ENCODE data around the gene DTYMK. TPM values are rescaled to one million over a fixed set of nuclear protein-coding genes. Genes with fewer than 3 reads are reported as not detected.

The DTYMK gene
- total RNA-seq, 1 donor from 2014 or later: 51.4 TPM

DNA sequence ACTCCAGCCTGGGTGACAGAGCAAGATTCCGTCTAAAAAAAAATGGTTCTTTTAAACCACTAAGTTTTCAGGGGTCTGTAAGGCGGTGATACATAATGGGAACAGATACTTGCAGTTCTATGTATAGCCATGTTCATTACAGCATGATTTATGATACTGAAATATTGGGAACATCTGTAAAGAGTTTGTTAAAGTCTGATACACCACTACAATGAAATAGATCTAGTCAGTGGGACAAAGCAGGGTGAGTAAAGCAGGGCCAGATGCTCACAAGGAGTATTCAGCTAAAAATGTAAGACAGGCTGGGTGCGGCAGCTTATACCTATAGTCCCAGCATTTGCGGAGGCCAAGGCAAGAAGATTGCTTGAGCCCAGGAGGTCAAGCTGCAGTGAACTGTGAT, 9.0 kb upstream of the DTYMK start:
- Mint-ChIP-seq H3K36me3 (ENCODE audit: insufficient read depth) (peaks cover 5% of the 10 kb centered on the region), H3K4me3 (ENCODE audit: low read depth) (no peak overlapping the region), H3K27me3 (no peaks in the 10 kb centered on the region), H3K27ac (peak overlapping the region; percentile 41), H3K9me3 (ENCODE audit: low read depth) (no peaks in the 10 kb centered on the region), H3K4me1 (ENCODE audit: low read depth) (no peaks in the 10 kb centered on the region)
- DNase-seq (ENCODE audit: low spot score, unreplicated experiment): no peak
- TF ChIP-seq, protein P1, sequence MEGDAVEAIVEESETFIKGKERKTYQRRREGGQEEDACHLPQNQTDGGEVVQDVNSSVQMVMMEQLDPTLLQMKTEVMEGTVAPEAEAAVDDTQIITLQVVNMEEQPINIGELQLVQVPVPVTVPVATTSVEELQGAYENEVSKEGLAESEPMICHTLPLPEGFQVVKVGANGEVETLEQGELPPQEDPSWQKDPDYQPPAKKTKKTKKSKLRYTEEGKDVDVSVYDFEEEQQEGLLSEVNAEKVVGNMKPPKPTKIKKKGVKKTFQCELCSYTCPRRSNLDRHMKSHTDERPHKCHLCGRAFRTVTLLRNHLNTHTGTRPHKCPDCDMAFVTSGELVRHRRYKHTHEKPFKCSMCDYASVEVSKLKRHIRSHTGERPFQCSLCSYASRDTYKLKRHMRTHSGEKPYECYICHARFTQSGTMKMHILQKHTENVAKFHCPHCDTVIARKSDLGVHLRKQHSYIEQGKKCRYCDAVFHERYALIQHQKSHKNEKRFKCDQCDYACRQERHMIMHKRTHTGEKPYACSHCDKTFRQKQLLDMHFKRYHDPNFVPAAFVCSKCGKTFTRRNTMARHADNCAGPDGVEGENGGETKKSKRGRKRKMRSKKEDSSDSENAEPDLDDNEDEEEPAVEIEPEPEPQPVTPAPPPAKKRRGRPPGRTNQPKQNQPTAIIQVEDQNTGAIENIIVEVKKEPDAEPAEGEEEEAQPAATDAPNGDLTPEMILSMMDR (IDR thresholded peaks at IDR 0.05; ENCODE audit: unreplicated experiment): no peak

DNA sequence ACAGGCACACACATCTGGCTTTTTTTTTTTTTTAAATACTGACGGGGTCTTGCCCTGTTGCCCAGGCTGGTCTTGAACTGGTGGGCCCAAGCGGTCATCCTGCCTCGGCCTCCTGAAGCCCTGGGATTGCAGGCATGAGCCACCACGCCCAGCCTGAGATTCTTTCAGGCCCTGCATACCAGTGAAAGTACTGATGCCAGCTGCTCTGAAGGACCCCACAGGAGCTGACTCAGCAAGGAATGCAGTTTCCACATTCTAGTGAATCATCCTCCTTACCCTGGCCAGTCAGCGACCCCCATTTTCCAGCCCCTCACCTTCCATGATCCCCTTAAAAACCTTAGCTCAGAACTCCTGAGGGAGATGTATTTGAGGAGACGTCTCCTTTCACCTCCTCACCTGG, 5.8 kb upstream of the DTYMK start:
- Mint-ChIP-seq H3K4me3 (ENCODE audit: low read depth) (no peak overlapping the region), H3K9me3 (ENCODE audit: low read depth) (no peaks in the 10 kb centered on the region), H3K27ac (no peak overlapping the region), H3K27me3 (no peaks in the 10 kb centered on the region), H3K36me3 (ENCODE audit: insufficient read depth) (peaks cover 4% of the 10 kb centered on the region), H3K4me1 (ENCODE audit: low read depth) (peaks cover 3% of the 10 kb centered on the region)
- DNase-seq (ENCODE audit: low spot score, unreplicated experiment): no peak
- TF ChIP-seq, protein P1 (IDR thresholded peaks at IDR 0.05; ENCODE audit: unreplicated experiment): no peak

DNA sequence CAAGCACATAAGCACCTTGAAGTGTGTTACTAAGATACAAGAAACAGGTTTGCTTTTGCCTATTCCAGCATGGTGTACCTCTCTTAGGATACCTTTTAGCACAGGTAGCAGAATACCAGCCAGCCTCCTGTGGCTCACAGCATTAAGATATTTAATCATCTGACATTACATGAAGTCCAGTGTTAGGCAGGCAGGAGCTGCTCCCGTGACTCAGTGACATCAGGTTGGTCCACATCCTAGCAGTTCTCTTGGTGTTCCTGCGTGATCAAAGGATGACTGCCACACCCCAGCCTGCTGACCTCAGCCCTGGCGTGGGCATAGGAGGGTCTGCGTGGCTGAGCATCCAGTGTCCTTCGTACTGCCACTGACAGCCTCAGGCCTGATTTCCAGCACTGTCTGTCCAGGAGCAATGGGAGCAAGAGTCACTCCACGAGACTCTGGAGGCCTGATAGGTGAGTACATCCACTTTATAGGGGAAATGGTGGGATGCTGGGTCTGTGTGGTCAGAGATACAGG, 3.6 kb upstream of the DTYMK start:
- no peak for DNase-seq (ENCODE audit: low spot score, unreplicated experiment)
- TF ChIP-seq, protein P1 (IDR thresholded peaks at IDR 0.05; ENCODE audit: unreplicated experiment): no peak
- Mint-ChIP-seq H3K4me1 (ENCODE audit: low read depth) (peaks cover 8% of the 10 kb centered on the region), H3K36me3 (ENCODE audit: insufficient read depth) (peaks cover 2% of the 10 kb centered on the region), H3K4me3 (ENCODE audit: low read depth) (no peak overlapping the region), H3K9me3 (ENCODE audit: low read depth) (no peaks in the 10 kb centered on the region), H3K27ac (no peak overlapping the region), H3K27me3 (no peaks in the 10 kb centered on the region)

DNA sequence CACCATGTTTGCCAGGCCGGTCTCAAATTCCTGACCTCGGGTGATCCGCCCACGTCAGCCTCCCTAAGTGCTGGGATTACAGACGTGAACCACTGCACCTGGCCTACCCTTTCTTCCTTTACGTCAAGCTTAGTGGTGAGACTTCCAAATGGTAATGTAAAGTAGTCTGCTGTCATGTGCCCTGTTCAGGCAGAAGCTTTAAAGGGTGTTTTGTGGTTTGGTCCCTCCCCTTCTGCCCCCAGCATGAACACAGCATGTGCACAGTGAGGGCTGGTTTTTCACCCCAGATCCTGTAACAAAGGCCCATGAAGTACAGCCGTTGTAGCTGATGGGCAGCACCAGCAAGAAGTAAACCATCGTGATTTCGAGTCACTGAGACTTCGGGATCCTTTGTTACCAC, 2.7 kb upstream of the DTYMK start:
- no peak for DNase-seq (ENCODE audit: low spot score, unreplicated experiment)
- H3K27ac Mint-ChIP-seq: no peak overlapping the region
- no peaks in the 10 kb centered on the region for H3K9me3 Mint-ChIP-seq (ENCODE audit: low read depth)
- TF ChIP-seq, protein P1 (IDR thresholded peaks at IDR 0.05; ENCODE audit: unreplicated experiment): no peak
- peak overlapping the region; percentile 49 for H3K4me3 Mint-ChIP-seq (ENCODE audit: low read depth)
- peaks cover 2% of the 10 kb centered on the region for H3K36me3 Mint-ChIP-seq (ENCODE audit: insufficient read depth)
- no peaks in the 10 kb centered on the region for H3K27me3 Mint-ChIP-seq
- H3K4me1 Mint-ChIP-seq (ENCODE audit: low read depth): peaks cover 8% of the 10 kb centered on the region

DNA sequence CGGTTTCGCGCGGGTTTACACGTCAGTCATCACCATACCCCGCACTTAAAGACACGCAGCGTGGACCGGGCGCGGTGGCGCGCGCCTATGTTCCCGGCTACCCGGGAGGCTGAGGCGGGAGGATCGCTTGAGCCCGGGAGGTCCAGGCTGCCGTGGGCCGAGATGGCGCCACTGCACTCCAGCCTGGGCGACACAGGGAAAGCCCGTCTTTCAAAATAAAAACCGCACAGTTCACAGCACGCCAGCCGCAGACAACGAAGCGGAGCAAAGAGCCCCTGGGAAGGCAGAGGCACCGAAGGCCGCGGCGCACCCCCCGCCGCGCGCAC, 328 bp downstream of the DTYMK start:
- DNase-seq (ENCODE audit: low spot score, unreplicated experiment): no peak
- TF ChIP-seq, protein P1 (IDR thresholded peaks at IDR 0.05; ENCODE audit: unreplicated experiment): no peak
- H3K4me3 Mint-ChIP-seq (ENCODE audit: low read depth): peak overlapping the region; percentile 86
- H3K27me3 Mint-ChIP-seq: no peaks in the 10 kb centered on the region
- H3K27ac Mint-ChIP-seq: peak overlapping the region; percentile 82
- no peaks in the 10 kb centered on the region for H3K9me3 Mint-ChIP-seq (ENCODE audit: low read depth)
- H3K4me1 Mint-ChIP-seq (ENCODE audit: low read depth): peaks cover 8% of the 10 kb centered on the region
- peaks cover 3% of the 10 kb centered on the region for H3K36me3 Mint-ChIP-seq (ENCODE audit: insufficient read depth)

Measured in progenitor cell of endocrine pancreas (in vitro differentiated cells).